ENCODE results near the gene CIB4.

The CIB4 gene

DNA sequence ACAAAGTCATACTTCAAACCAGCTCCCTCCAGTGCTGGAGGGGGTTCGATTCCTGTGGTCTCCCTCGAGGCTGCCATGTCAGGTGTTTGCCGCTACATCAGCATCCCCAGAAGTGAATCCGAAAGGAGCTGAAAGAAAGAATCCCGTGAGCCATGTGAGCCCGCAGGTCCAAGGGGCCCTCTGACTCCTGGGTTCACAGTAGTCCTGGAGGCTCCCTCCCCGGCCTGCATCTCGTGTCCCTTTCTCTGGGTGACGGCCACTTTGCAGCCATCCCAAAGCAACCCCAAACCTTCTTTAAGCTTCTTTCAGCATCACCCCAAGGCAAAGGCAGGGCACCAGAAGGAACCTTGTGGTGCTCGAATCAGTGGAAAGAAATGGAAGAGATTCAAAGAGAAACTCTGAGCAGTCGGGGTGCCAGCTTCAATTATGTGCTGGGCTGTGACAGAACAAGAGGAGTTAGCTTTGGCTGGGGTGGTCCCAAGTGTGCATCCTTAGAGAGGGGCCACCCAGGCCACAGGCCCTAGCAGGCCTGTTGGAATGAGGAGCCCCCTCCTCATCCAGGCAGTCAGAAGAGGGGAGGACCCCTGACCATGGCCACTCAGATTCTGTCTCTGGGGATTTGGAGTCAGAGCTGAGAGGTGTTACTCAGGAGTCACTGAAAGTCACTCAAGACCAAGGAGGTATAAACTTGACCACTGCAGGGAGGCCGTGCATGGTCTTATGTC lies 59.7 kb downstream of the CIB4 start:
- Histone ChIP-seq H3K9me3 (ENCODE audit: control insufficient read depth, low read length) (no peaks in the 10 kb centered on the region), H3K27ac (ENCODE audit: low read depth, low read length, severe bottlenecking) (no peak overlapping the region), H3K4me1 (ENCODE audit: control insufficient read depth, insufficient read depth, low read length, poor library complexity, severe bottlenecking) (no peaks in the 10 kb centered on the region), H3K36me3 (ENCODE audit: control insufficient read depth, insufficient read depth, low read length) (no peaks in the 10 kb centered on the region), H3K4me3 (ENCODE audit: extremely low read depth, insufficient read depth, low read length, poor library complexity, severe bottlenecking) (no peak overlapping the region)
- WGBS, 2 experiments (ENCODE audit: insufficient coverage in 2 of 2): 91 to 93% methylated on average over 10 to 12 of the region's 12 CpGs

DNA sequence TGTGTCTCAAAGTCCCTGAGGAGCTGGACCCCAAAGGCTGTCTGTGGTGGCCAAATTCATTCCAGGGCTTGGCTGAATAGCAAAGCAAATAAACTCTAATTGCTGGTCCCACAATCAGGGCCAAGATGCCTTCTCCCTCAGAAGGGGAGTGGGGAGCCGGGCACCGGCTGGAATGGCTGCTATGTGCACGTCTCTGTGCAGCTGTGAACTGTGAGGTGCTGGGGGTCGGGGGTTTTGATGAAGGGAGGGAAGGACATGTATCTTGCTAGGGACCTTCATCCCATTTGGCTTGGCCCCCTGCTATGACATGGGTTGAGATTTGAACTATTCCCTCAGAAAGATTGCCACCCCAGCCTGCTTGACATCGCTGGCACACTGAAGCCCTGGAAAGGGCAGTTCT lies 60.4 kb downstream of the CIB4 start:
- no peaks in the 10 kb centered on the region for H3K9me3 ChIP-seq (ENCODE audit: control insufficient read depth, low read length)
- no peaks in the 10 kb centered on the region for H3K4me1 ChIP-seq (ENCODE audit: control insufficient read depth, insufficient read depth, low read length, poor library complexity, severe bottlenecking)
- no peak overlapping the region for H3K4me3 ChIP-seq (ENCODE audit: extremely low read depth, insufficient read depth, low read length, poor library complexity, severe bottlenecking)
- H3K36me3 ChIP-seq (ENCODE audit: control insufficient read depth, insufficient read depth, low read length): no peaks in the 10 kb centered on the region
- H3K27ac ChIP-seq (ENCODE audit: low read depth, low read length, severe bottlenecking): no peak overlapping the region
- 78 to 89% methylated on average over 3 to 4 of the region's 5 CpGs for WGBS, 2 experiments (ENCODE audit: insufficient coverage in 2 of 2)

DNA sequence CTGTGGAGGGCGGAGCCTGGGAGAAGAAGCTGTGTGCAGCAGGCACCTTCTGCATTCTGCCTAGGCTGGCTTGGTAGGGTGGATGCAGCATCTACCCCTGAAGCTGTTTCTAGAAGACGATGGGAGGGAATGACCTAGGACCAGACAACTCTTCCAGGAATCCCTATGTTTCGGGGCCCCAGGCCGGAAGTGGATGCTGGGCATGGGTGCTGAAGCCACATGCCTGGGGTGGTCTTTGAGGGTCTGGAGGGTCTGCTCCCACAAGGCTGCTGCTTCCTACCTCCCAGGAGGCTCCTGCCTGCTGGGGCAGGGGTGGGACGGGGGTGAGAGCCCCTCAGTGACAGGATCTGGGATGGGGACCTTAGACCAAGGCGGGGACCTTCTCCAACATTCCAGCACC lies 61.0 kb downstream of the CIB4 start:
- 100% methylated on average over 1 to 6 of the region's 6 CpGs for WGBS, 2 experiments (ENCODE audit: insufficient coverage in 2 of 2)
- H3K27ac ChIP-seq (ENCODE audit: low read depth, low read length, severe bottlenecking): no peak overlapping the region
- no peaks in the 10 kb centered on the region for H3K9me3 ChIP-seq (ENCODE audit: control insufficient read depth, low read length)
- H3K4me1 ChIP-seq (ENCODE audit: control insufficient read depth, insufficient read depth, low read length, poor library complexity, severe bottlenecking): no peaks in the 10 kb centered on the region
- no peak overlapping the region for H3K4me3 ChIP-seq (ENCODE audit: extremely low read depth, insufficient read depth, low read length, poor library complexity, severe bottlenecking)
- H3K36me3 ChIP-seq (ENCODE audit: control insufficient read depth, insufficient read depth, low read length): no peaks in the 10 kb centered on the region

DNA sequence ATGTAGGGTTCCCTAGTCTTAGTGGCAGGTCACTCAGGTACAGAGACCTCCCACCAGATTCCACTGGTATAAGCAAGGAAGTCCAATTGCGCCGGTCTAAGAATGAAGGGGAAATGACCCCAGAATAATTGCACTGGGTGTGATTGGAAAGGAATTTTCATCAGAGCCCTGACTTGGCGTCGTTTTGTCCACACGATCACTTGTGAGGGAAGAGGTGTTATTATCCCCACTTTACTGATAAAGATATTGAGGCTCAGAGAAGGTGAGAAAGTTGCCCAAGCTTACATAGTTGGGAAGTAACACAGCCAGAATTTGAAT lies 61.5 kb downstream of the CIB4 start:
- H3K36me3 ChIP-seq (ENCODE audit: control insufficient read depth, insufficient read depth, low read length): no peaks in the 10 kb centered on the region
- H3K27ac ChIP-seq (ENCODE audit: low read depth, low read length, severe bottlenecking): no peak overlapping the region
- no peaks in the 10 kb centered on the region for H3K4me1 ChIP-seq (ENCODE audit: control insufficient read depth, insufficient read depth, low read length, poor library complexity, severe bottlenecking)
- H3K9me3 ChIP-seq (ENCODE audit: control insufficient read depth, low read length): no peaks in the 10 kb centered on the region
- no peak overlapping the region for H3K4me3 ChIP-seq (ENCODE audit: extremely low read depth, insufficient read depth, low read length, poor library complexity, severe bottlenecking)
- 100% methylated on average over 3 of the region's 5 CpGs; no CpG with 5 or more reads in 1 of the 2 experiments for WGBS, 2 experiments (ENCODE audit: insufficient coverage in 2 of 2)

DNA sequence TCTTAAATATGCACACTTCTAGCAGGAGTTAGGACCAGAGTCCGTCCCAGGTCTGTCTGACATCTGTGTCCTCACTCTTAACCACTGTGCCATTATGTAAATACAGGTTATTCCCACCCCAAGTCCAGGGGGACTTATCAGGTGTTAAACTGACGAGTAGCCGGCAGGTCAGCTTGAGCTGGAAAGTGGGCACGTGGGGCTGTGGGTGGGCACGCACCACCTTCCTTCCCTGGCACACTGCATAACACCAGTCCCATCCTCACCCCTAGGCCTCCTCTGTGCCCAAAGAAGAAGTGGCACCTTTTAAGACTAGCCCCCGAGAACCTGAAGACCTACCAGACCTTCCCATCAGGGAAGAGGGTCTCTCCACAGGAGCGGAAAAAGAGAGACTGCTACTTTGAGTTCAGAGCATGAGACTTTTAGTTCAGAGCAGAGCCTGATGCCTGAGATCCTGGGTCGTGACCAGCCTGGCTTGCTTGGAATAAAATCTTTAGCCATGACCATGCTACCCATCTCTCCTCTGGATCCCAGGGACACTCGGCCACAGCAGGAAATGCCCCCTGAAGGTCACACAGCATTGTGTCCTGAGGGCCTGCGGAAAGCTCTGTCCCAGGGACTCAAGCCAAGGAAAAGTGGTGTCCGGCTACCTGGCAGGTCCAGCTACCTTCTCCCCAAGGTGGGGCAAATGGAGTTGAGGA lies 62.0 kb downstream of the CIB4 start:
- Histone ChIP-seq H3K4me3 (ENCODE audit: extremely low read depth, insufficient read depth, low read length, poor library complexity, severe bottlenecking) (no peak overlapping the region), H3K9me3 (ENCODE audit: control insufficient read depth, low read length) (no peaks in the 10 kb centered on the region), H3K36me3 (ENCODE audit: control insufficient read depth, insufficient read depth, low read length) (no peaks in the 10 kb centered on the region), H3K27ac (ENCODE audit: low read depth, low read length, severe bottlenecking) (no peak overlapping the region), H3K4me1 (ENCODE audit: control insufficient read depth, insufficient read depth, low read length, poor library complexity, severe bottlenecking) (no peaks in the 10 kb centered on the region)
- WGBS, 2 experiments (ENCODE audit: insufficient coverage in 2 of 2): 89 to 95% methylated on average over 7 to 8 of the region's 11 CpGs

DNA sequence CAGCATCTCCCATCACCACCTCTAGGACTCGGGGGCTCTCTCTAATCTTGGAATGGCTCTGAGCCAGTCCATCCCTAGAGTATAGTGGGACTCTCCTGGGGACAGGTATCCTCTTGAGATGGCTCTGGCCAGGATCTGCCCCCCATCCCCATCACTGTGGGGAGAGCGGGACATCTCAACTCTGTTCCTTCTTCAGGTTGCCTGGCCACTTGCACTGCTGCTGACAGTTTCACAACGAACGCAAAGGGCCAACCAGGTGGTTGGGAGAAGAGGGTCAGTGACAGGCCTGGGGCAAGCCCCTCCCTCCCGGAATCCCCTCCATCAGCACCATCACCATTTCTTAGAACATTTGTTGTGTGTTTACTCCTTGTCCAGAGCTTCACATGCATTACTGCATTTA lies 62.6 kb downstream of the CIB4 start:
- 83 to 92% methylated on average over 2 to 3 of the region's 5 CpGs for WGBS, 2 experiments (ENCODE audit: insufficient coverage in 2 of 2)
- Histone ChIP-seq H3K4me3 (ENCODE audit: extremely low read depth, insufficient read depth, low read length, poor library complexity, severe bottlenecking) (no peak overlapping the region), H3K4me1 (ENCODE audit: control insufficient read depth, insufficient read depth, low read length, poor library complexity, severe bottlenecking) (no peaks in the 10 kb centered on the region), H3K27ac (ENCODE audit: low read depth, low read length, severe bottlenecking) (no peak overlapping the region), H3K9me3 (ENCODE audit: control insufficient read depth, low read length) (no peaks in the 10 kb centered on the region), H3K36me3 (ENCODE audit: control insufficient read depth, insufficient read depth, low read length) (no peaks in the 10 kb centered on the region)

DNA sequence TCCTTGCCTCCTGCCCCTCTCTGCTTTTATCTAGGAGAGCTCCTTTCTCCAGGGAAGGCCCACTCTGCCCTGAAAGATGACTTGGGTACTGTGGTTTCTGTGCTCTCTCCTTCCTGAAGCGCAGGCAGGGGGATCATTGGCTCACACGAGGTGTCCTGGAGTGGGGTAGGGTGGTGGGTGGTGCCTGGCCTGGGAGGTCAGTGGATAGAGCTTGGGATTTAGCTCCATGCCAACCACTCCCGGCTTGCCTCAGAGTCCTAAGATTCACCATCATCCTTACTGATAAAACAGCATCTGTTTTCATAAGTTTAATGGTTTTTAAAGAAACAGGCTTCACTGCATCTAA lies 63.1 kb downstream of the CIB4 start:
- no peaks in the 10 kb centered on the region for H3K36me3 ChIP-seq (ENCODE audit: control insufficient read depth, insufficient read depth, low read length)
- H3K4me1 ChIP-seq (ENCODE audit: control insufficient read depth, insufficient read depth, low read length, poor library complexity, severe bottlenecking): no peaks in the 10 kb centered on the region
- 60% methylated on average over 1 of the region's 3 CpGs; no CpG with 5 or more reads in 1 of the 2 experiments for WGBS, 2 experiments (ENCODE audit: insufficient coverage in 2 of 2)
- H3K9me3 ChIP-seq (ENCODE audit: control insufficient read depth, low read length): no peaks in the 10 kb centered on the region
- no peak overlapping the region for H3K4me3 ChIP-seq (ENCODE audit: extremely low read depth, insufficient read depth, low read length, poor library complexity, severe bottlenecking)
- no peak overlapping the region for H3K27ac ChIP-seq (ENCODE audit: low read depth, low read length, severe bottlenecking)

DNA sequence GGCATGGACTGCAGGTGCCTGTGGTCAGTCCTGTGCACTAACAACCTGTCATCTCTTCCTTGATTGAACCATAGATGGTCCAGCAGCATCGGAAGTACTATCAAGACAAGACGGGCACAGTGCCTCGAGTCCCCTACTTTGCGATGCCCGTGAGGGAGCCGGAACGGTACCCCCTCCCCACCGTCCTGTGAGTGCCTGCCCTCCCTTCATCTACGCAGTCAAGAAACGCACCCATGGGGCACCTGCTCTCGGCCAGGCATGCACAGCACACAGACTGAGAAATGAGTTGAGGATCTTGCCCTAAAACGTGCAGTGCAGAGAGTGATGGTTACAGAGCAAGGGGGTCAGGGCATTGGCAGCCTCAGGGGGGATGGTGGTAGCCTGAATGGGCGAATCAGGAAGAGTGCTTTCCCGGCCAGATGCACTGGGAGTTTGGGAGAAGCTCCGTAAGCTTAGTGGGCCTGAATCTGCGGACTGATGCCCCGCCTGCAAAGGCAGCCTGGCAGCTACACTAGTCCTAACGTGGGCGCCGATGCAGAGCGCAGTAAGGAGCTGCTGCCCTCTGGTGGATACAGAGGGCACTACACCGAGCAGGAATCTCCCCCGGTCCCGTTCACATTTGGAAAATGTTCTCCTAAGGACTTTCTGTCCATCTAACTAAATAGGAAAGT lies 63.6 kb downstream of the CIB4 start:
- WGBS, 2 experiments (ENCODE audit: insufficient coverage in 2 of 2): 42 to 47% methylated on average over 21 to 24 of the region's 24 CpGs
- H3K9me3 ChIP-seq (ENCODE audit: control insufficient read depth, low read length): no peaks in the 10 kb centered on the region
- H3K36me3 ChIP-seq (ENCODE audit: control insufficient read depth, insufficient read depth, low read length): no peaks in the 10 kb centered on the region
- no peaks in the 10 kb centered on the region for H3K4me1 ChIP-seq (ENCODE audit: control insufficient read depth, insufficient read depth, low read length, poor library complexity, severe bottlenecking)
- H3K27ac ChIP-seq (ENCODE audit: low read depth, low read length, severe bottlenecking): no peak overlapping the region
- no peak overlapping the region for H3K4me3 ChIP-seq (ENCODE audit: extremely low read depth, insufficient read depth, low read length, poor library complexity, severe bottlenecking)

DNA sequence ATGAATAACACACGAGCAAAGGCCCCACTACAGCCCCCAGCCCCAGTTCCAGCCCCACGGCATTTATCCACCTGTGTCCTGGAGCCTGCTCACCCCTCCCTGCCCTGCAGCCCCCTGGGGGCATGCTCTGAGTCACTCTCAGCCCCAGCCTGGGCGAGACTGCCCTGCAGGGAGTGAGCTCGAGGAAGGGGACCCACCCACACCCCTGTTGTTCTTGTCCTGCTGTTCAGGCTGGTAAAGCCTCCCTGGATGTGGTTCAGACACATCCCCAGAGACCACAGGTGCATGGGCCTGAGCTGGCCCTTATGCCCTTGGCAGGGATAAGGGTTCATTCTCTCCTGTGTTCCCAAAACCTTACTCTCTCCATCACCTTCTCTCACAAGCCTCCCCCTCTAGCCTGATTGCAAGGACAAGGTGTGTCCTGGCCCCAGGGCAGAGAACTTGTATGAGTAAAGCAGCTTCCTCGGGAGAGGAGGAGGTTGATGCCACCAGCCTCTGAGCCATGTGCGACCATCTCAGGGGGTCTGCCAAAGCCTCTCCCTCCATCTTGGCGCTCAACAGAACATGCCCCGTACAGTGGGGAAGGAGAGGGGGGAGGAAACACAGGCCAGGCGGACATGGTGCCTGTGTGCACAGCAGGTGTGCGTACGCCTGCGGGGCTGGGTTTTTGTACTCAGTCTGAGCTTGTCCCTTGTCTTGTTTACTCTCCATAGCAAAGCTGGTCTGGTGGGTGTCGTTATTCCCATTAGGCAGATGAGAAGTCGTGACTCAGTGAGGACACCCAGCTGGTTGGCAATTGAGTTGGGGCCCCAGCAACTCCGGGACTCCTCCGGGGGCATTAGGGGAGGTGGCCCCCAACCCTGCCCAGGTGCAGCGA lies 64.4 kb downstream of the CIB4 start:
- Histone ChIP-seq H3K9me3 (ENCODE audit: control insufficient read depth, low read length) (no peaks in the 10 kb centered on the region), H3K27ac (ENCODE audit: low read depth, low read length, severe bottlenecking) (no peak overlapping the region), H3K4me1 (ENCODE audit: control insufficient read depth, insufficient read depth, low read length, poor library complexity, severe bottlenecking) (no peaks in the 10 kb centered on the region), H3K36me3 (ENCODE audit: control insufficient read depth, insufficient read depth, low read length) (no peaks in the 10 kb centered on the region), H3K4me3 (ENCODE audit: extremely low read depth, insufficient read depth, low read length, poor library complexity, severe bottlenecking) (no peak overlapping the region)
- 76 to 82% methylated on average over 12 to 16 of the region's 17 CpGs for WGBS, 2 experiments (ENCODE audit: insufficient coverage in 2 of 2)

DNA sequence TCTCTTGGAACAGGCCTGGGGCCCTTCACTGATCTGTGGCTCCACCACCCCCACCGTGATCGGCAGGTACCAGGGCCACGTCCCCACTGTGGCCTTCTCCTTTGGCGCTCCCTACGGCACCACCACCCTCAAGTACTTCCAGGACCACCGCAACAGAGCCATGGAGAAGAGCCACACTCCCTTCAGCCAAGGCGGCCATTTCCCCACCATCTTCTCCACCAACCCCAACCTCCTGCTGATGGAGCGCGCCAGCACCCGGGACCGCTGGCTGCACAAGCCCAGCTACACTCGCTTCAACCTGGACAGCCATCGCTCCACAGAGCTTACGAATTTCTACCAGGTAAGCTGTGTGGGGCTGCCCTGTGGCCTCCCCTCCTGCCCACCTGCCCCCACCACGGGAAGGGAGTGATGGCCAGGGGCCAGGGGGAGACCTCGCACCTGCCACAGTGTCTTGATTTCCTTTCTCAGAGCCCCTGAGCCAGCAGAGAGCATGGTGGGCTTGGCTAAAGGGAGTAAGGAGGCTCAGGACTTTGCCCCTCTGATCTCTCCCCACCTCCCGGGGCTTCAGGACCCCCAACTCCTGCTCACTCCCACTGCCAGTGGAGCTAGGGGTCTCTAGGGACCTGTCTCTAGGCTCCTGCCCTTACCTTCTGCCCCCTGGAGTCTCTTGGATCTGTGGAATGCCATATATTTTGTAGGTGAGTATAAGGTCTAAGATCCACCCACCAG lies 65.2 kb downstream of the CIB4 start:
- H3K4me3 ChIP-seq (ENCODE audit: extremely low read depth, insufficient read depth, low read length, poor library complexity, severe bottlenecking): no peak overlapping the region
- no peaks in the 10 kb centered on the region for H3K4me1 ChIP-seq (ENCODE audit: control insufficient read depth, insufficient read depth, low read length, poor library complexity, severe bottlenecking)
- WGBS, 2 experiments (ENCODE audit: insufficient coverage in 2 of 2): 83 to 88% methylated on average over 14 to 17 of the region's 17 CpGs
- no peaks in the 10 kb centered on the region for H3K9me3 ChIP-seq (ENCODE audit: control insufficient read depth, low read length)
- no peaks in the 10 kb centered on the region for H3K36me3 ChIP-seq (ENCODE audit: control insufficient read depth, insufficient read depth, low read length)
- no peak overlapping the region for H3K27ac ChIP-seq (ENCODE audit: low read depth, low read length, severe bottlenecking)
